ENCODE results near the gene ZNF586. TPM values are rescaled to one million over a fixed set of nuclear protein-coding genes. Genes with fewer than 3 reads are reported as not detected.
"Not testable (repeated sequence)": the region's sequence is repeated elsewhere in the genome, so short reads cannot be mapped to it uniquely, and the experiment has no call there.

The ZNF586 gene
- total RNA-seq, 3 donors from 2014 or later = 14.7 to 17.6 (median 15.5) TPM

GRCh38 chr19:57776764-57777296 is 7.4 kb downstream of the ZNF586 start:
- H3K9me3 Mint-ChIP-seq = peaks cover 65% of the 10 kb centered on the region
- no peak for ATAC-seq
- no peak overlapping the region for H3K4me3 Mint-ChIP-seq

GRCh38 chr19:57778336-57778735 is 8.9 kb downstream of the ZNF586 start:
- Mint-ChIP-seq H3K27me3 (ENCODE audit: low read depth) (no peaks in the 10 kb centered on the region), H3K4me1 (ENCODE audit: low read depth) (peaks cover 10% of the 10 kb centered on the region), H3K4me3 (no peak overlapping the region), H3K9me3 (peaks cover 56% of the 10 kb centered on the region), H3K36me3 (ENCODE audit: insufficient read depth) (peaks cover 72% of the 10 kb centered on the region)
- no peak for ATAC-seq
- no peak for DNase-seq

More at GRCh38 chr19:57776764-57777296, 7.4 kb downstream of the ZNF586 start:
- peaks cover 21% of the 10 kb centered on the region for H3K4me1 Mint-ChIP-seq (ENCODE audit: low read depth)
- H3K27me3 Mint-ChIP-seq (ENCODE audit: low read depth) = no peaks in the 10 kb centered on the region
- H3K36me3 Mint-ChIP-seq (ENCODE audit: insufficient read depth) = peaks cover 81% of the 10 kb centered on the region
- no peak for DNase-seq

- Mint-ChIP-seq H3K9me3 (peaks cover 51% of the 10 kb centered on the region), H3K36me3 (ENCODE audit: insufficient read depth) (peaks cover 66% of the 10 kb centered on the region), H3K4me3 (no peak overlapping the region), H3K4me1 (ENCODE audit: low read depth) (peaks cover 5% of the 10 kb centered on the region), H3K27me3 (ENCODE audit: low read depth) (no peaks in the 10 kb centered on the region)
- no peak for ATAC-seq
- no peak for DNase-seq
These were observed 9.9 kb downstream of the ZNF586 start for GRCh38 chr19:57779220-57779845.

GRCh38 chr19:57786286-57786685 is 16.8 kb downstream of the ZNF586 start:
- H3K36me3 Mint-ChIP-seq (ENCODE audit: insufficient read depth) = peaks cover 49% of the 10 kb centered on the region
- DNase-seq (no peak), ATAC-seq (no peak)
- H3K4me1 Mint-ChIP-seq (ENCODE audit: low read depth) = no peaks in the 10 kb centered on the region
- H3K27me3 Mint-ChIP-seq (ENCODE audit: low read depth) = no peaks in the 10 kb centered on the region
- H3K9me3 Mint-ChIP-seq = peaks cover 25% of the 10 kb centered on the region
- no peak overlapping the region for H3K4me3 Mint-ChIP-seq

GRCh38 chr19:57786906-57787305 is 17.4 kb downstream of the ZNF586 start:
- no peaks in the 10 kb centered on the region for H3K4me1 Mint-ChIP-seq (ENCODE audit: low read depth)
- H3K27me3 Mint-ChIP-seq (ENCODE audit: low read depth) = no peaks in the 10 kb centered on the region
- ATAC-seq (no peak), DNase-seq (no peak)
- no peak overlapping the region for H3K4me3 Mint-ChIP-seq
- H3K36me3 Mint-ChIP-seq (ENCODE audit: insufficient read depth) = peaks cover 50% of the 10 kb centered on the region
- H3K9me3 Mint-ChIP-seq = peaks cover 24% of the 10 kb centered on the region

DNA sequence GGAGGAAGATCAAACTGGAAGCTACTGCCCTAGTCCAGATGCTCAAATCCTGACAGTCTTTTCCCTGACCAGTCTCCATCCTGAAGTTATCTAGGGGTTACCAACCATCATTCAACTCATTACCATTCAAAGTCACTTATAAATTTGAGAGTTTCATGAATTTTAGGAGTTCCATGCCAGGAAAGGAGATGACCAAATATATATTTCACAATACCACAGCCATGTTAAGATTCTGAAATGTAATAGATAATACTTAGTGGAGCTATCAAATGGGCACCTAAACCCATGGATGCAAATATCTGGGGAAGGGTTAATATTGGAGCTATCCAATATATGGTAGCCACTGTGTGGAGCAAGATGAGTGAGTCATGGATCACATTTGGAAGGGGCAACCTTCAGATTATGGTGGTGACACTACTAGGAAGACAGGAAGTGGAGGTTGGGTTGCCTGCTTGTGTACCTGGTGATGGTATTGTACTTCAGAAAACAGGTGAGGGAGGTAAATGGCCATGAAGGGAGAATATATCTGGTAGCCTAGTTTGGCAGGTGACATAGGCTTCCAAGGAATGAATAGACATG is 18.7 kb downstream of the ZNF586 start:
- ATAC-seq = no peak
- Mint-ChIP-seq H3K4me1 (ENCODE audit: low read depth) (no peaks in the 10 kb centered on the region), H3K9me3 (peaks cover 24% of the 10 kb centered on the region), H3K27me3 (ENCODE audit: low read depth) (no peaks in the 10 kb centered on the region), H3K36me3 (ENCODE audit: insufficient read depth) (peaks cover 50% of the 10 kb centered on the region), H3K4me3 (no peak overlapping the region)
- DNase-seq = no peak

DNA sequence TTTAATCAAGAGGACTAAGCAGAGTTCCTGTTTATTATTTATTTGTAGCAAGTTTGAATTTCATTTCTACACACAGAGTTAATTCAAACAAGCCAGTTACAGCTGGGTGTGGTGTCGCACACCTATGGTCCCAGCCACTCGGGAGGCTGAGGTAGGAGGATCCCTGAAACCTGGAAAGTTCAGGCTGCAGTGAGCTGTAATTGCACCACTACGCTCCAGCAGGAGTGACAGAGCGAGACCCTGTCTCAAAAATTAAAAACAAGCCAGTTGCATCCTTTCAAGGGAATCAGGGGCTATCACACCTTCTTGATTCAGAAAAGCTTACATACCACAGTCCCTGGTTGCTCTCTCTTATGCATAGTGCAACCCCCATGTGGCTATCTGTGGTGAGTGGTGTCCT is 19.8 kb downstream of the ZNF586 start:
- Mint-ChIP-seq H3K9me3 (peaks cover 24% of the 10 kb centered on the region), H3K36me3 (ENCODE audit: insufficient read depth) (peaks cover 55% of the 10 kb centered on the region), H3K27me3 (ENCODE audit: low read depth) (no peaks in the 10 kb centered on the region), H3K4me1 (ENCODE audit: low read depth) (no peaks in the 10 kb centered on the region), H3K4me3 (no peak overlapping the region)
- ATAC-seq (no peak), DNase-seq (no peak)

GRCh38 chr19:57796580-57796979 is 27.1 kb downstream of the ZNF586 start:
- H3K4me3 Mint-ChIP-seq; H3K4me1 Mint-ChIP-seq (ENCODE audit: low read depth); DNase-seq; ATAC-seq; H3K9me3 Mint-ChIP-seq; H3K27me3 Mint-ChIP-seq (ENCODE audit: low read depth): not testable (repeated sequence)
- H3K36me3 Mint-ChIP-seq (ENCODE audit: insufficient read depth) = peaks cover 43% of the 10 kb centered on the region

DNA sequence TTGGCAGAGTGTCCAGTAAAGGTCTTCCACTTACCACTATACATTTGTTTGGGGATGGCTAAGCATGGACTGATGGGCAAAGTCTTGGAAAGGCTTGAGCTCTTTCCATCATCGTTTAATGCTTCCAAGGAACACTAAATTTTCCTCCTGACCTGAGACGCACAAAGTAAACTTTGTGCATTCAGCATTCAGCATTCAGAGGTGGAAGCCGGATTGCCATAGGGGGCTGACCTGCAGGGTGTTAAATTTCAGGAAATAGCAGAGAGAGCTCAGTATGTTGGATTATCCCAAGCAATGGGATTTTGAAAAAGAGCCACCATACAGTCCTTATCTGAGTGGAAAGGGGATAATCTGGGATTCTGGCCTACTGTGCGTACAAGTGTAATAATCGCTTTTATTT is 31.2 kb downstream of the ZNF586 start:
- no peak overlapping the region for H3K4me3 Mint-ChIP-seq
- DNase-seq = no peak
- H3K27me3 Mint-ChIP-seq (ENCODE audit: low read depth) = no peaks in the 10 kb centered on the region
- H3K9me3 Mint-ChIP-seq = no peaks in the 10 kb centered on the region
- no peak for ATAC-seq
- H3K36me3 Mint-ChIP-seq (ENCODE audit: insufficient read depth) = peaks cover 23% of the 10 kb centered on the region
- peaks cover 17% of the 10 kb centered on the region for H3K4me1 Mint-ChIP-seq (ENCODE audit: low read depth)

GRCh38 chr19:57802269-57802668 is 32.8 kb downstream of the ZNF586 start:
- no peak for ATAC-seq
- Mint-ChIP-seq H3K9me3 (no peaks in the 10 kb centered on the region), H3K4me3 (no peak overlapping the region), H3K36me3 (ENCODE audit: insufficient read depth) (peaks cover 20% of the 10 kb centered on the region), H3K27me3 (ENCODE audit: low read depth) (no peaks in the 10 kb centered on the region), H3K4me1 (ENCODE audit: low read depth) (peaks cover 18% of the 10 kb centered on the region)
- no peak for DNase-seq

DNA sequence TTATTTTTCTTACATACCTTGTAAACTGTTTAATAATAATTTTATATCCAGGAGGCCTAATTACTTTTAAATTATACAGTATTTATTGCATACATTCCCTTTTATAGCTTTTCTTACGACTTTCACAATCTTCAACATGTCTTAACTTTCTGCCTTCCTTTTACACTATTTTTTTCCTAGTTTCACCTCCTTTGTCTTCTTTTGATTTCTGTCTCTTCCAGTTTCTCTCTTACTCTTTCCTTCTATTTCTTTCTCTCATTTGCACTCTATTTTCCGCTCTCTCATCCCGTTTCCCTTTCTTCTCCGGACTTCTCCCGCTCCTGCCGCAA is 33.8 kb downstream of the ZNF586 start:
- ATAC-seq (no peak), DNase-seq (no peak)
- H3K36me3 Mint-ChIP-seq (ENCODE audit: insufficient read depth) = peaks cover 27% of the 10 kb centered on the region
- H3K4me3 Mint-ChIP-seq = peak overlapping the region; percentile 45
- no peaks in the 10 kb centered on the region for H3K27me3 Mint-ChIP-seq (ENCODE audit: low read depth)
- H3K9me3 Mint-ChIP-seq = no peaks in the 10 kb centered on the region
- peaks cover 21% of the 10 kb centered on the region for H3K4me1 Mint-ChIP-seq (ENCODE audit: low read depth)

DNA sequence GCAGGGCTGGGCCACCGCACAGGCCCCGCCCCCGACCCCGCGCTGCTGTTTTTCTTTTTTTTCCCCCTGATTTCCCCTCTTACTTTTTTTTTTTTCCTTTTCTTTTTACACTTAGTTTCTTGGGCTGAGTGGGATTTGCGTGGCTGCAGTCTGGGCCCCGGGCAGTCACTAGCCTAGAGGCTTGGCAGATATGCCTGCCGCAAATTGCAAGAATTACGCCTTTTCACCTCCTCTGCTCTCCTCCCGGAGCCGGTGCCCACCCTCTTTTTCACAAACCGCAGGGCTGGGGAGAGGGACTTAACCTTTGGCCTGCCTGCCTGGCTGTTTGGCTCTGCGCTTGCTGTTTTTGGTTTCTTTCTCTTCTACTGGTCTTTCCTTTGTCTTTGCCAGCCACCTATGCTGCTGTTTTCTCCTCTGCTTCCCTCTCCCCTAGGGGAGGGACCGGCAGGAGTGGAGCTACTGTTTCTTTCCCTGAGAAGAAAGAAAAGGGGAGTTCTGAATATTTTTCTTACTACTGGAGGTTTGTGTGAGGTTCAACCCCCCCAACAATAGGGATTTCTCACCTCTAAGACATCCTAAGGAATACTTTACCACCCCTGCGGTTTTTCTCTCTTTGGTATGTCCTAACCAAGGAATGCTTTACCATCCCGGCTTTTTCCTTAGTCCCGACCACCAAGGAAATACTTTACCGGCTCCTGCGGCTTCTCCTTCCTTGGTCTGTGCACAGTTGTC is 34.3 kb downstream of the ZNF586 start:
- Mint-ChIP-seq H3K4me3 (peak overlapping the region; percentile 45), H3K27me3 (ENCODE audit: low read depth) (no peaks in the 10 kb centered on the region), H3K4me1 (ENCODE audit: low read depth) (peaks cover 21% of the 10 kb centered on the region), H3K9me3 (no peaks in the 10 kb centered on the region), H3K36me3 (ENCODE audit: insufficient read depth) (peaks cover 27% of the 10 kb centered on the region)
- ATAC-seq (peak in 1 of 2 donors; percentile 23), DNase-seq (no peak)

DNA sequence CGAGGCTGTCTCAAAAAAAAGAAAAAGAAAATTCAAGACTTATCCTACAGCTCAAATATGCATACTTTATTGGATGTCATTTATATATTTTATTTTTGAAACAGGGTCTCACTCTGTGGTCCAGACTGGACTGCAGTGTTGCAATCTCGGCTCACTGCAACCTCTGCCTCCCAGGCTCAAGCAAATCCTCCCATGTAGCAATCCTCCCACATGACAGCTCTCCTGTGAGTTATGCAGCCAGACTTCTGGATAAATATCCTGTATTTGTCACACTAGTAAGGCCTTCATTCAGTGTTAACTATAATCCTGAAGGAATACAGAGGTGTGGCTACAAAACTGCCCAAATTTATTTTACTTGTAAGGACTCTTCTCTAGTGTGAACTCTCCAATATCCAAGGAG is 38.1 kb downstream of the ZNF586 start:
- Mint-ChIP-seq H3K4me3 (no peak overlapping the region), H3K27me3 (ENCODE audit: low read depth) (no peaks in the 10 kb centered on the region), H3K9me3 (no peaks in the 10 kb centered on the region), H3K36me3 (ENCODE audit: insufficient read depth) (peaks cover 28% of the 10 kb centered on the region), H3K4me1 (ENCODE audit: low read depth) (peaks cover 31% of the 10 kb centered on the region)
- ATAC-seq (no peak), DNase-seq (no peak)

DNA sequence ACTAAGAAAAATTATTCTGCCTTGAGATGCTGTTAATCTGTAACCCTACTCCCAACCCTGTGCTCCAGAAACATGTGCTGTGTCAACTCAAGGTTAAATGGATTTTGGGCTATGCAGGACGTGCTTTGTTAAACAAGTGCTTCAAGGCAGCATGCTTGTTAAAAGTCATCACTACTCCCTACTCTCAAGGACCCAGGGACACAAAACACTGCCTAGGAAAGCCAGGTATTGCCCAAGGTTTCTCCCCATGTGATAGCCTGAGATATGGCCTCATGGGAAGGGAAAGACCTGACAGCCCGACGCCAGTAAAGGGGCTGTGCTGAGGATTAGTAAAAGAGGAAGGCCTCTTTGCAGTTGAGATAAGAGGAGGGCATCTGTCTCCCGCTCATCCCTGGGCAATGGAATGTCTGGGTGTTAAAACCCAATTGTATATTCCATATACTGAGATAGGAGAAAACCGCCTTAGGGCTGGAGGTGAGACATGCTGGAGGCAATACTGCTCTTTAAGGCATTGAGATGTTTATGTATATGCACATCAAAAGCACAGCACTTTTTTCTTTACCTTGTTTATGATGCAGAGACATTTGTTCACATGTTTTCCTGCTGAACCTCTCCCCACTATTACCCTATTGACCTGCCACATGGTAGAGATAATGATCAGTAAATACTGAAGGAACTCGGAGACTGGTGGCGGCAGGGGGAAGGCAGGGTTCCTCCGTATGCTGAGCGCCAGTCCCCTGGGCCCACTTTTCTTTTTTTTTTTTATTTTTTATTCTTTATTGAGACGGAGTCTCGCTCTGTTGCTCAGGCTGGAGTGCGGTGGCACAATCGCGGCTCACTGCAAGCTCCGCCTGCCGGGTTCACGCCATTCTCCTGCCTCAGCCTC is 41.2 kb downstream of the ZNF586 start:
- H3K4me3 Mint-ChIP-seq; H3K27me3 Mint-ChIP-seq (ENCODE audit: low read depth); H3K9me3 Mint-ChIP-seq; ATAC-seq; DNase-seq: not testable (repeated sequence)
- Mint-ChIP-seq H3K4me1 (ENCODE audit: low read depth) (peaks cover 44% of the 10 kb centered on the region), H3K36me3 (ENCODE audit: insufficient read depth) (peaks cover 27% of the 10 kb centered on the region)
